GM21423 (cell line): ENCODE measurements around the gene NCAPG2.
A peak's percentile ranks its signal among the peaks of the same experiment; 100 is the strongest.
"Not testable (repeated sequence)": the region's sequence is repeated elsewhere in the genome, so short reads cannot be mapped to it uniquely, and the experiment has no call there.

Source experiments
- ATAC-seq: cut with Tn5 transposase; IDR thresholded peaks from one replicate; pipeline ENCODE4 v1.9.1; 2021; ENCODE audit warnings: mild to moderate bottlenecking, moderate library complexity; ENCODE audit not compliant: unreplicated experiment

Gene NCAPG2

DNA sequence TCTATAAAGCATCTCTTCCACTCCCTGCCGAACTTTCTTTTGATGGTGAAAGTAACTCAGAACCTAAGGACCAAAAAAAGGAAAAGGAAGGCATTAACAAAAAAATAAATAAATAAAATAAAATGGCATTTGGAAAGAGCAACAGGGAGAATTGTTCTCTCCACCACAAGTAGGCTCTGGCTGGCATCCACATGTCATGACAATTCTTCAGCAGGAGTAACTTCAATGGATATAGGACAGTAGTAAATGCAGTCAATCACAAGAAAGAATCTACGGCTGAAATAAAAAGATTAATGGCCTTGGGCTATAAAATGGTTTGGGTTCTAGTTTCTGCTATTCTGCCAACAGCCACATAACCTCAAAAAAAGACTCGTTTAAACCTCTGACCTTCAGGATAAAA, 23.9 kb downstream of the NCAPG2 start:
- ATAC-seq: no peak

DNA sequence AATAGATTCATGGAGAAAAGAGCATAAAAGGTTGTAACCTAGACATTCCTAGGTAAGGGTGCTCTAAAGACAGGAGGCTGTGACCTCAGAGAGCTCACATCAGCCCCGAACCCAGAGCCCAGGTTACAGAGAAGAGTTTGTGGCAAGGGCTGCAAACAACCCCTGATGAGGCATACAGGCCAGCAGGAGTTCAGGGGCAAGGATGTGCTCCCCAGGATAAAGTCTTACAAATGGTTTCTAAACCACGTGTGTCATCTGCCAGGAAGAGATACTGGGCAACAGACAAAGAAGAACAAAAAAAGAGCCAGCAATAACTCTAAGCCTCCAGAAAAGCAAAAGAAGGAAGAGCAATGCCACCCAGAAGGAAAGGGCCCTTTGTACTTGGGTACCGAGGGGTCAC, 27.7 kb downstream of the NCAPG2 start:
- ATAC-seq: no peak

DNA sequence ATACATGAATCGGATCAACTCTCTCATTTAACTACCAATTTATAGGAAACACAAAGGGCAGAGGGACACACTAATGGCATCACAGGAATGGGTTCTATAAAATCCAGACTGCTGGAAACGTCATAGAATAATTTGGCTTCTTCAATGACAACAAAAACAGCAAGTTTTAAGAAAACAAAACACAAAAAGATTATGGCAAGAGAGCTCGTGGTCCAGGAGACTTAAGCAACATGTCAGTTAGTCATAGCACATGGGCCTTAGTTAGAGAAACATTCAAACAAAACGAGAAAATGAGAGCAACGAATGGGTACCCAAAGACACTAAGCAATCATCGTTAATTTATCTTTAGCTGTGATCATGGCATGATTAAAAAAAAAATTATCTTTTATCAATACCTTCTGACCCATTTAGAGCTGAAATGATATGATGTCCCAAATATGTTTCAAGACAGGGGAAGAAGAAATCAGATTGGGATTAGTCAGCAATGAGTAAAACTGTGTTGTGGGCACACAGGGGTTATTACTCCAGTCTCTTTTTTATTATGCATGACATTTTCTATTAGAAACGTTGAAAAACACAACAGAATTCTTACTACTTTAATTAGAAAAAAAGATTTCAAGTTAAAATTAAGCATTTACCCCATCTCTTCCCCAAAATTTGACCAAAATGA, 28.3 kb downstream of the NCAPG2 start:
- ATAC-seq: no peak

- ATAC-seq: no peak
Observed at GRCh38 chr7:158672975-158673374, 31.6 kb downstream of the NCAPG2 start.

- ATAC-seq: not testable (repeated sequence)
Observed at GRCh38 chr7:158668086-158668485, 36.5 kb downstream of the NCAPG2 start.

- not testable (repeated sequence) for ATAC-seq
Observed at GRCh38 chr7:158666966-158667678, 37.5 kb downstream of the NCAPG2 start.

DNA sequence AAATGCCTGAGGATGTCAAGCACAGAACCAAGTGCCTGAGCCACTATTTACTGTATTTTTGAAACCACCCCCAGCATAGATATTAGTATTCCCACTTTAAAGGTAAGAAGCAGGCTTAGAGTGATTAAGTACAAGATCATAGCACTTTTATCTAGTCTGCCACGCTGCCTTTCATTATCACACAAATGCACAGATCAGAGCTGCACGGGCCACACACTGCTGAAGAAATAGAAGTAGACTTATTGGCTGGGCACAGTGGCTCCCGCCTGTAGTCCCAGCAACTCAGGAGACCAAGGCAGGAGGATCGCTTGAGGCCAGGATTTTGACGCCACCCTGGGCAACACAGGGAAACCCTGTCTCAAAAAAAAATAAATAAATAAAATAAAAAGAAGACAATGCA, 38.2 kb downstream of the NCAPG2 start:
- no peak for ATAC-seq

DNA sequence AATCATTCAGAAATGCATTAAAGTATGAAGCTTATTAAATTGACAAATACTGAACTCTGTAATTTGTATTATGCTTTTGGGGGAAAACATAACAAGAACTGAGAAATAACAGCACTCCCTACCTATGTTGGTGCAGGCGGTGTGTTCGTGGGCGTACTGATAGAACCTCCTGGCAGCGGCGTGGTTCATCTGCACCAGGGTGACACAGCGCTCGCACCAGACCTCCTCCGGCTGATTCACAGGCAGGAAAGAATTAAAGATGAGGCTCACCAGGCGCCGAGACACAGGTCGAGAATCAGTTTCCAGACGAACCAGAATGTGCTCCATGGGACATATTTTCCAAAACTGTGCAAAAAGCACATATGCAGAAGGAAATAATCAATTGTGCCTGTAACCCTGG, 40.2 kb downstream of the NCAPG2 start:
- no peak for ATAC-seq

DNA sequence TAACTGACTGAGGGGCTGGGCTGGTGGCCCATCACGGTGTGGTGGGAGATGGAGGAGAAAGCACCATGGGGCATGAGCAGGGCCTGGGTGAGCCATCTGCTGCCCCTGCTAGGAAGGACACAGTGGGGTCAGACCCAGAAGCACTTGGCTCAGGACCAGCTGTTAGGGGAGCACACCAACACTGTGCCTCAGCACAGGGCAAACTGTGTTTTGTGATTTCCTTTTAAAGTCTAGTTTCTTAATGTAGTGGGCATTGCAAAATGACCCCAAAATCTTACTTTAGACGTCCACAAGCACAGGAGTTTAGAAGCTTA, 41.2 kb downstream of the NCAPG2 start:
- ATAC-seq: no peak

DNA sequence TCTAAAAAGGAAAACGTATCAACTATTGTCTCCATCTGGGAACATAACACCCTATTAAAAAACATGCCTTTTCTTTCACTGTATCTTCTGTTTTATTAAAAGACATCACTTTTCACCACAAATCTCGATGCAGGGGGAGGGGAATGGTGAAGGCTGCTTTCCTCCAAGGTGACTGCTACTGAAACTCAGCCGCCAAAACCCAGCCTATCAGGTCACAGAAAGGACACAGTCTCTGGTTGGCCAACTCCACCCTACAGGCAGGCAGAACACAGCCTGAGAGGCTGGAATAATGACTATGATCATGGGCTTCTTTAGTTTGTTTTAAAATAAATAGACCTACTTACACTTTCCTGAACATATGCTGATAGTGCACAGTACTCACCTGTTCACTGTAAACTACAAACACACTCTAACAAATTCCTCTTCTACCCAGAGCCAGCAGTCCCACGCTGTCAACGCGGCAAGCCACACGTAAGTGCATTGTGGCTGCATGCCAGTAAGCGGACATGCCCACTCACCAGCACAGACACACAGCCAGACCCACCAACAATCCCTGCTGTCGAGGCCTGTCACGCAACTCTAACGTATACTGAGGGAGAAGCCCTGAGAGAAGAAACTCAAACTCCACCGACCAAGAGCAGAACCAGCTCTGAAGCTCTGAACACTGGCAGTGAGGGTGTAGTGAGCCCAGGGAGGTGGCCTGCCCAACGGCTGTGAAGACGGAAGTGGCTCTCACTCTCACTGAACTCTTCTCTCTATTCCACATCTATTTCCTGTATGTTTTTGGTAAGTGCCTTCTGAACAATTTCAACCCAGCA, 41.8 kb downstream of the NCAPG2 start:
- ATAC-seq: no peak

DNA sequence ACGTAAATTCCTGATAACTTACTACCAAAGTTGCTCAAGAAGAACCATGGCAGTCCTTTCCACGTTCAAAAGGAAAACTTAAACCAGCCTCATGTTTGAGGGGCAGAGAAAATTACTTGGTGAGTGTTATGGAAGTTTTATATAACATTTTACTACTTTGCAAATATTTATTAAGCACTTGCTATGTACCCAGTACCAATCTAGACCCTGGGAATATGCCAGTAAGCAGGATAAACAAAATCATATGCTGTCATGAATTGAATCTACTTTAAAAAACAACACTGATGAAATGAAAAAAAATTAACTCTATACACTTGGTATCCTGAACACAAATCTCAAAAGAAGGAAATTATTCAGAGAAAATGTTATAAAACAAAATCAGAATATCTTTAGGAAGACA, 46.1 kb downstream of the NCAPG2 start:
- no peak for ATAC-seq

- ATAC-seq: peak; percentile 39
Observed at GRCh38 chr7:158657189-158657746, 47.3 kb downstream of the NCAPG2 start.

DNA sequence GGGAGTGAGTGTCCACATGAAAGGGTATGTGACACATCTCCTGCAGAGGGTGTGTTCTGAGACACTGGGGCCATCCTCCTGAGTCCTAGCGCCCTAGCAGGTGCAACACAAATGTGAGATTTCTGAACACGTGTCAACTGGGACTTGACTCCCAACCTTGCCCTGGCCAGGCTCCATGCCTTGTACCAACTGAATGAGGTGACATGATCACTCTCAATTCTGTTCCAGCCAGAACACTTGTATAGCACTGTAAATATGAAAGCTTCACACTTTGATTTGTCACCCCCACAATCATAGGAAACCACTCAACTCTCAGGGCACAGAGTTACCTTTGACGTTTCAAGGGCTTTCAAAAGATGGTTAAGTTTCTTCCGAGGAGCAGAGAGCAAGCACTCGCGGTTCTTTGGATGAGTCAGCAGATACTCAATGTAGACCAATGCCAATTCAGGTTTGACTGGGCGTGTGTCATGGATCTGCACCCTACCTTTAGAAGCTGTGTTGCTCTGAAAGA, 48.6 kb downstream of the NCAPG2 start:
- peak; percentile 93 for ATAC-seq

DNA sequence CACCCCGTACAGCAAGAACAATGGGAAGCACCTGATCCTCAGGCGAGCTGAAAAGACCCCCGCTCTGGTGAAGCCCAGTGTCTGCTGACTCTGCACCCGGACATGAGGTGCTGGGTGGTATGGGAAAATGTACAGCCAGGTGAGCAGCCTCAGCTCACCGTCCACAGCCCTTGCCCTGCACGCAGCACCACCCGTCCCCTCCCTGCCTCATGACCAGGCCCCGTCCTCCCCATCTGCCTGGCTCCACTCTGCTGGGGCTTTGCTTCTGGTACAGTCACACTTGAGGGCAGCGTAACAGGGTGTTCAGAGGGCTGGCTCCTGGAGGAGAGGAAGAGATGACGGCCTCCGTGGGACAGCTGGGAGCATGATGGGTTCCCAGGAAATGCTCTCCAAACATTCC, 49.1 kb downstream of the NCAPG2 start:
- ATAC-seq: no peak

DNA sequence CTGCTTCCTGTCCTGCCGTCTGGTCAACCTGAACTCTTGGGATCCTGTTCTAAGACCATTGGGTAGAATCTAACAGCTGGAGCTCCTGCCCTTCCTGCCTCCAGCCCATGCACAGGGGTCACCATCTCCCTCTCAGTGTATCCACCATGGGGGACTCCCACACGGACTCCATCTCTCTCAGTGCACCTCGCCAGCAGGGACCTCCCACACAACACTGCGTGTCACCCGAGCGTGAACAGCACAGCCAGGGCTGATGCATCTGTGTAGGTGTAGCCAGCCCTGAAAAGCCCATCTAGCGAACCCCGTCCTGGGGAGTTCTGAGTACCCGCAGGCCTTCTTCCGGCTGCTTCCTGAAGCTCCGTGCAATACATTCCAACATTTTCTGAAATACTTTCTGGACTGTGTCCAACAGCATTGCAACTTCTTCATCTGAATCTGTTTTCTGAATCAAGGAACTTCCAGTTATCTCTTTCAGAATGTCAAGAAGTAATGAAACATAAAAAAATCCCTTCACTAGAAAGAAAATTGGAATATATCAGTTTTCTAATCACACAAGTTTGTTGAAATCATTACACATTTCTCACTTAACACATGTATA, 52.5 kb downstream of the NCAPG2 start:
- no peak for ATAC-seq

GRCh38 chr7:158650821-158651225, 53.8 kb downstream of the NCAPG2 start:
- no peak for ATAC-seq

DNA sequence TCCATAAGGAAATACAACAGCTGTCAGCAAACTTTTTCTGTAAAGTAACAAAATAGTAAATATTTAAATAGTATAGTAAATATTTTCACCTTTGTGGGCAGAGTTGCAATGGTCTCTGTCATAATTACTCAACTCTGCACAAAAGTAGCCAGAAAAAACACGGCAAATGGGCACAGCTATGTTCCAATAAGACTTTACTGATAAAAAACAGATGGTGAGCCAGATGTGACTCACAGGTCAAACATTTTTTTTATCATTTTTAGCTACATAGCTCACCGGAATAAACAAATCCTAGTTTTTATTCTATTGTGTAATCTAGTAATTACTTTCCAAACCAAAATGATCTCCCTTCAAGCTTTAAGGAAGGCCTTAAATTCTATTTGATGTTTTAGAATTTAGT, 55.3 kb downstream of the NCAPG2 start:
- no peak for ATAC-seq

GRCh38 chr7:158648787-158649186, 55.8 kb downstream of the NCAPG2 start:
- ATAC-seq: no peak

DNA sequence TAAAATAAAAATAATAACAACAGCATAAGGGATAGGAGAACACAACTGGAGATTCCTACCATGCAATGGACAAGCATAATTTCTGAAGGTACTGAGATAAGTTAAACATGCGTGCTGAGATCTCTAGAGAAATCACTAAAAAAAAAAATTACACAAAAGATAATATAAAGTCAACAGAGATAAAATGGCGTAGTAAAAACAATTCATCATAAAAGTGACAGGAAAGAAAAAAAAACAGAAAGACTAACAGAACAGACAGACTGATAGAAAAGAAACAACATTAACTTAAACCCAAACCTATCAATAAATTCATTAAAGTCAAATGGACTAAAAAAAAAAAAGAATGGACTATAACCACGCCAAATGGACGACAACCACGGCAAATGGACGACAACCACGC, 56.4 kb downstream of the NCAPG2 start:
- ATAC-seq: no peak

DNA sequence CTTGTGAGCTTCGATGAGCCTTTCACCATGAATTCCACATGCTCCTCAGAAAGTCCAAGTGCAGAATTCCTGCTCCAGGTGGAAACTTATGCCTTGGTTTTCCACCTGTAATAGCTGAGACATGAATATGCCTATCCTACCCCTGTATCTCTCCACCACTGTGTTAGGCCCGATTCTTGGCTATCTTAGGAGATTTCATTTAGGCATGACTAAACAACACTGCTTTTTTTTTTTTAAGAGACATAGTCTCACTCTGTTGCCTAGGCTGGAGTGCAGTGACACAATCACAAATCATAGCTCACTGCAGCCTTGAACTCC, 57.2 kb downstream of the NCAPG2 start:
- ATAC-seq: no peak

DNA sequence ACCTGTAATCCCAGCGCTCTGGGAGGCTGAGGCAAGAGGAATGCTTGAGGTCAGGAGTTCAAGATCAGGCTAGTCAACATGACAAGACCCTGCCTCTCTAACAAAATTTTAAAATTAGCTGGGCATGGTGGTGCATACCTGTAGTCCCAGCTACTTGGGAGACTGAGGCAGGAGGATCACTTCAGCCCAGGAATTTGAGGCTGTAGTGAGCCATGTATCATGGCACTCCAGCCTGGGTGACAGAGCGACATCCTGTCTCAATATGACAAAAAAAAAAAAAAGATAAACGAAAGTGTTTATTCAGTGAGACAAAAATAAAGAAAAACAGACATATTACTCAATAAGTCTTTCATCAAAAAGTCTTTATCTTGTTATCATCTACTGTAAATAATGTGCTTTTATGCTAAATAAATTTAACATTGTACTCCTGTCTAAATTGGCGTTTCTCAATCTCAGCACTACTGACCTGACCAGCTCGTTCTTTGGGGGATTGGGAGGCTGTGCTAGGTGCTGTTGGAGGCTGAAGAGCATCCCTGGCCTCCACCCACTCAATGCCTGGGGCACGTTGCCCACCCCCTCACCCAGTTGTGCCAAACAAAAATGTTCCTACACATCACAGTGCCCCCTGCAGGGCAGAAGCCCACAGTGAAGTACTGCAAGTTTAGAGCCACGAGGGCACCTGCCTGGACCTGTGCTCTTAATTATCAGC, 57.7 kb downstream of the NCAPG2 start:
- ATAC-seq: no peak
